NCI-H2171 (cell line): ENCODE results near the gene CUL3.
"Not testable (repeated sequence)": the region's sequence is repeated elsewhere in the genome, so short reads cannot be mapped to it uniquely, and the experiment has no call there.

Experiments
- DNase-seq: peaks from one replicate; lab custom pipeline; 2025; lab: John Stamatoyannopoulos, UW

Gene CUL3

DNA sequence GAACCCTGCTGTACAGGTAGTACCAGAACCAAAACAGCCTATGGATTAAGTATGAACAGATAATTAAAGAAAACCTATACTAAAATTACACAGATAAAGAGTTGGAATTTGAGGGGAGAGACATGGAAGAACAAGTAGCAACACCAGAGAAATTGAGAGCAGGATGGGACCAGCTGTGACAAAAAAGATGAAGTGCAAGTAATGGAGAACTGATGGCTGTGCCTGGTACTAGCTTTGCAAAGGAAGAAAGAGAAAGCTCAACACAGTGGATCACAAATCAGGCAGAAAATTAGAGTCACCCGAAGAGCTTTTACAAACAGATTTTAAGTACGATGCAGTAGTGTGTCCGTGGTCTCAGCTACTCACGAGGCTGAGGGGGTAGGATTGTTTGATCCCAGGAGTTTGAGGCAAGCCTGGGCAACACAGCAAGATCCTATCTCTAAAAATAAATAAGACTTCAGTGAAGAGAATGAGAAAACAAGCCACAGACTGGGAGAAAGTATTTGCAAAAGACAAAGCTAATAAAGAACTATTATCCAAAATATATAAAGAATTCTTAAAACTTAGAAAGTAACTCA lies 46.5 kb downstream of the CUL3 start:
- no peak for DNase-seq

DNA sequence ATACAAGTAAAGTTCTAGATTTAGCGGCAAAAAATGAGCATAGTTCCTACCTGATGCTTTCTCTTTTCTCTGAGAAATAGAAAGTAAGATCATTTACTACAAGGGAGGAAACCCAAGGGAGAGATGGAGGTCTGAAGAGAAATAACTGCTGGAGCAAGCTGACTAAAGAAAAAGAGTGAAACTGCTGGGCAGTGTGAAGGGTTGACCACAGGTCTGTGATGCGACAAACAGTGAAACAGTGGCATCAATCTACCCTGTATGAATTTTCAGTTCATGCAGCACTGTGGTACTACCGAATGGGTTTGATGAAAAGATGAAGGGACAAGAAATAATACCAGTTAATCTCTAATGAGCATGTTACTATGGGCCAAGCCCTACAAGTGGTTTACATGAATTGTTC lies 52.2 kb downstream of the CUL3 start:
- no peak for DNase-seq

DNA sequence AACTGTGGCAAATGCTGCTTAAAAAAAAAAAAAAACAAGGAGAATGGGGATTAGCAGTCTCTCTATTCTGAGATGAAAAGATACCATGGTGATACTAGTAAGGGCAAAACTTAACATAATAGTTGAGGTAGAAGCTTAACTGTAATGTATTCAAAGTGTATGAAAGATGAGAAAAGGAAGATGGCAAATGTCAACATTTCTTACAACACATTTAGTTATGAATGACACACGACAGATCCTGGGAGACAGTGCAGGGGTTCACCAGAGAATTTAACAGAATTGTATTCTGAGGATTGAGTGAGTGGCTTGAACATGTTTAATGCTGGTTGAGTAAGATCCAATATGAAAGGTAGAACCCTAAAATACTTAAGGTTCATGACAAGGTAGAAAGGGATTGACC lies 52.7 kb downstream of the CUL3 start:
- no peak for DNase-seq

- no peak for DNase-seq
Observed at GRCh38 chr2:224528171-224528570, 57.0 kb downstream of the CUL3 start.

DNA sequence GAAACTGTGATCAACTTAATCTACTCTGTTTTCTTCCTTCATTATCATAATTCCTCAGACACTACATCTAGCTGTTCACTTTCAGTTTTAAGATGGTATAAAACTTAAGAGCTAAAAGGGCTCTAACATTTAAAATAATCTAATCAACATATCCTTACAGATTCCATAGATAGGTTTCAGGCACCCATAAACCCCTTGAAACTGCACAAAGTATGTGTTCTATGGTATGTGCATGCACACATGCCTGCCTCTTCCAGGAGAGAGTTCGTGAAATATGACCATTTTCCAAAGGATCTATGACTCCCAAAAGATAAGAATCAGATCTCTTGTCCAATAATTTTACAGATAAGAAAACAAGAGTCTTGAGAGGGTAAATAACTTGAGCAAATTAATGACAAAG lies 59.4 kb downstream of the CUL3 start:
- no peak for DNase-seq

GRCh38 chr2:224524657-224525056 lies 60.5 kb downstream of the CUL3 start:
- DNase-seq = no peak

DNA sequence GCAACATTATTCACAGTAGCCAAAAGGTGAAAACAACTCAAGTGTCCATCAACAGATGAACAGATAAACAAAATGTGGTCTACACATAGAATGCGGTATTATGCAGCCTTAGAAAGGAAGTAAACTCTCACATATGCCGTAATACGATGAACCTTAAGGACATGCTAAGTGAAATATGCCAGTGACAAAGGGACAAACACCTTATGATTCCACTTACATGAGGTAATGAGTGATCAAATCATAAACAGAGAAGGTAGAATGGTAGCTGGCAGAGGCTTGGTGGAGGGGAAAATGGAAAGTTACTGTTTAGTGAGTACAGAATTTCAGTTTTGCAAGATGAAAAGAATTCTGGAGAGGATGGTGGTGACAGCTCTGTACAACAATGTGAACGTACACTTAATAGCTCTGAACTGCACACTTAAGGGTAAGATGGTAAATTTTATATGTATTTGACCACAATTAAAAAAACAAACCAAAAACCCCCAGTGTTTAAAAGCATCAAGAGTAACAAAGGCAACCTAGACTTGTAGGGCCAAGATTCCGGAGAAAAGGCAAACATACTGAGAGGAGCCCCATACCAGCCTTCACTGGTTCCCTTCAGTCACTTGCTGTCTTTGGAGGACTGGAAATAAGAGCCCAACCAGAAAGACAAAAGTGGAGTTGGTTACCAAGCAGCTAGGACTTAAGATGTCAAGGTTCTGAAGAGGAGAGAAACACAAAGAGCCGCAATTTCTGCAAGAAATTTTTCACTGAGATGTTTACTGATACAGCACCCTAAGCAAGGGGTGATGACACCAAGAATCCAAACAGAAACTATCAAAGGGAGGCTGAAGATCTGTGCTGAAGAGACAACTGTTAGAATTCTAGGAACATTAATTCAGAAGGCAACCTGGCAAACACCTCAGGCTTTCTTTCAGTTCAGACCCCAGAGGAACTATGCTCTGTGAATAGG lies 61.3 kb downstream of the CUL3 start:
- no peak for DNase-seq

GRCh38 chr2:224522483-224522882 lies 62.7 kb downstream of the CUL3 start:
- not testable (repeated sequence) for DNase-seq

DNA sequence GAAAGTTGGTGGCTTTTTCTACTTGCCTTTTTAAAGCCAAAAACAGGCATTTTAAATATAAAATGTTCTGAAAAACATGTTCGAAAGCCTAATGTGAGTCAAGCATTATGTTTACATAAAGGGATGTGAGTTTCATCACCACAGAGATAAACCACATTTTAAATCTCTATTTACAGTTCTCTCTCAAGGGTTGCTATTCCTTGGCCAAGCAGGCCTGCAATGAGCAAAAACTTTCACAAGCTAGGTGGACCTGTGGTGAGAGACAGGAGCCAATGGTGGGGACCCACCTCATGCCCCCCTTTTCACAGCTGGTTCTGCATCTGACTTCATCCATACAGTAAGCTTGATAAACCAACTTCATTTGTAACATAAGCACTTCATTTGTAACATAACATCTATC lies 65.1 kb downstream of the CUL3 start:
- no peak for DNase-seq

GRCh38 chr2:224518806-224519580 lies 66.2 kb downstream of the CUL3 start:
- no peak for DNase-seq

DNA sequence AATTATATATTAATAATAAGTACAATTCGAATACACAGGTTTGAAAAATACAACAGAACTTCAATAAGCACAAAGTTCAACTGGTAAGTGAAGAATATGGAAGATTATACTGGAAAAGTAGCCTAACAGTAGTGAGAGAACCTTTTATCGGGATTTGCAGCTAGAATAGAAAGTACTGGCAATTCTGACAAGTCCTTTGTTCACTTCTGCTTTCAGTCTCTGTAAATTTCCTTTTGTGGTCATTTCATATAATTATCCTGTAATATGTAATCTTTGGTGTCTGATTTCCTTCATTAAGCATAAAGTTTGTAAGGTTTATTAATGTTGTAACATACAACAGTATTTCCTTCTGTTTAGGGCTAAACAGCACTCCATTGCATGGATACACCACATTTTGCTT lies 67.2 kb downstream of the CUL3 start:
- no peak for DNase-seq

DNA sequence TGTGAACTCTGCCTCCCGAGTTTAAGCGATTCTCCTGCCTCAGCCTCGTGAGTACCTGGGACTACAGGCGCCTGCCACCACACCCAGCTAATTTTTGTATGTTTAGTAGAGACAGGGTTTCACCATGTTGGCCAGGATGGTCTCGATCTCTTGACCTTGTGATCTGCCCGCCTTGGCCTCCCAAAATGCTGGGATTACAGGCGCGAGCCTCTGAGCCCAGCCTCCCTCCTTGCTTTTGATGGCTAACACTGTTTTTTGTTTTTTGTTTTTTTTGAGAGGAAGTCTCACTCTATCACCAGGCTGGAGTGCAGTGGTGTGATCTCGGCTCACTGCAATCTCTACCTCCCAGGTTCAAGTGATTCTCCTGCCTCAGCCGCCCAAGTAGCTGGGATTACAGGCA lies 68.8 kb downstream of the CUL3 start:
- not testable (repeated sequence) for DNase-seq

DNA sequence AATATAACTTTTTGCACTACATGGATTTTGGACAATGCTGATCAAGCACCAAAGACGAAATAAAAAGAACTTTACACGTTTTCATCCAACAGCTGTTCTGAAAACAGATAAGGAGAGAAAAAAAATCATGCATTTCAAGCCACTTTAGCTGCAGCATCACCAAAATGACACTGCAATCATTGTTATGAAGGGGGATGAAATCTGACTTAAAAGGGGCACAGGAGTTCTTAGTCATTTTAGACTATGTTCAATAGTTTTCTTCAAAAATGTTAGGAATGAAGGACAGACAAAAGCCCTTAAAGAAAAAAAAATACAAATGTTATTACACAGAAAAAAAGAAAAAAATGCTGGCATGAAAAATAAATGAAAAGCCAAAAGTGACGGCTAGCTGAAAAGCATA lies 71.2 kb downstream of the CUL3 start:
- DNase-seq = no peak

- DNase-seq = no peak
Observed at GRCh38 chr2:224507789-224508188, 77.4 kb downstream of the CUL3 start.

GRCh38 chr2:224506494-224506893 lies 78.7 kb downstream of the CUL3 start:
- DNase-seq = no peak

- no peak for DNase-seq
Observed at GRCh38 chr2:224498991-224499390, 86.2 kb downstream of the CUL3 start.

GRCh38 chr2:224492531-224492930 lies 92.6 kb downstream of the CUL3 start:
- DNase-seq = no peak

DNA sequence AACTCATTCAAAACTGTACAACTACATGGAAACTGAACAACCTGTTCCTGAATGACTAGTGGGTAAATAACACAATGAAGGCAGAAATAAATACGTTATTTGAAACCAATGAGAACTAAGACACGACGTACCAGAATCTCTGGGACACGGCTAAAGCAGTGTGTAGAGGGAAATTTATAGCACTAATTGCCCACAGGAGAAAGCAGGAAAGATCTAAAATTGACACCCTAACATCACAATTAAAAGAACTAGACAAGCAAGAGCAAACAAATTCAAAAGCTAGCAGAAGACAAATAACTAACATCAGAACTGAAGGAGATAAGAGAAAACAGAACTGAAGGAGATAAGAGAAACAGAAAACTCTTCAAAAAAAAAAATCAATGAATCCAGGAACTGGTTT lies 97.2 kb downstream of the CUL3 start:
- DNase-seq = not testable (repeated sequence)

DNA sequence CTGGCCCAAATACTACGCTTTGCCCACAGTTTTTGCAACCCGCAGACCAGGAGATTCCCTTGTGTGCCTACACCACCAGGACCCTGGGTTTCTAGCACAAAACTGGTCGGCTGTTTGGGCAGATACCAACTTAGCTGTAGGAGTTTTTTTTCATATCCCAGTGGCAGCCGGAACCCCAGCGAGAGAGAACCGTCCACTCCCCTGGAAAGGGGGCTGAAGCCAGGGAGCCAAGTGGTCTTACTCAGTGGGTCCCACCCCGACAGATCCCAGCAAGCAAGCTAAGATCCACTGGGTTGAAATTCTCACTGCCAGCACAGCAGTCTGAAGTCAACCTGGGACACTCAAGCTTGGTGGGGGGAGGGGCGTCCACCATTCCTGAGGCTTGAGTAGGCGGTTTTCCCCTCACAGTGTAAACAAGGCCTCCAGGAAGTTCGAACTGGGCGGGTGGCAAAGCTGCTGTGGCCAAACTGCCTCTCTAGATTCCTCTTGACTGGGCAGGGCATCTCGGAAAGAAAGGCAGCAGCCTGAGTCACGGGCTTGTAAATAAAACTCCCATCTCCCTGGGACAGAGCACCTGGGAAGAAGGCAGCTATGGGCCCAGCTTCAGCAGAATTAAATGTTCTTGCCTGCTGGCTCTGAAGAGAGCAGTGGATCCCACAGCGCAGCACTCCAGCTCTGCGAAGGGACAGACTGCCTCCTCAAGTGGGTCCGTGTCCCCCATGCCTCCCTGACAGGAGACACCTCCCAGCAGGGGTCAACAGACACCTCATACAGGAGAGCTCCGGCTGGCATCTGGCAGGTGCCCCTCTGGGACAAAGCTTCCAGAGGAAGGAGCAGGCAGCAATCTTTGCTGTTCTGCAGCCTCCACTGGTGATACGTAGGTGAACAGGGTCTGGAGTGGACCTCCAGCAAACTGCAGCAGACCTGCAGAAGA lies 99.8 kb downstream of the CUL3 start:
- DNase-seq = not testable (repeated sequence)

DNA sequence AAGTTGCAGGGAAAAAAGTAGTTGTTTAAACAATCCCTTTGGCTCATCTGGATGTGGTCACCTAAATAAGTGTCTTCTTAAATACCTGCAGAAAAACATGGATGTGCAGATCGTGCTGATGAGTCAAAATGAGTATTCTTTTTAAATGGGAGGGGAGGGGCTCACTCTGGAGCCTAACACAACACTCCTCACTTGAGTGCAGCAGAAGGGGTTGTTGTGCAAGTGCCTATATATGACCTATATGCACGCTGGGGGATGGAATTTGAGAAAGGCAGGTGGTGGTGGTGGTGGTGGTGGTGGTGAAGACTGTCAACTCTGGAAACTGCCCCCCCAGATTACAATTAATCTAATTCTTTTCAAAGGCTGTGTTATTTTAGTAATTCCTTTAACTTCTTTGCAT lies 105.3 kb downstream of the CUL3 start:
- DNase-seq = no peak

DNA sequence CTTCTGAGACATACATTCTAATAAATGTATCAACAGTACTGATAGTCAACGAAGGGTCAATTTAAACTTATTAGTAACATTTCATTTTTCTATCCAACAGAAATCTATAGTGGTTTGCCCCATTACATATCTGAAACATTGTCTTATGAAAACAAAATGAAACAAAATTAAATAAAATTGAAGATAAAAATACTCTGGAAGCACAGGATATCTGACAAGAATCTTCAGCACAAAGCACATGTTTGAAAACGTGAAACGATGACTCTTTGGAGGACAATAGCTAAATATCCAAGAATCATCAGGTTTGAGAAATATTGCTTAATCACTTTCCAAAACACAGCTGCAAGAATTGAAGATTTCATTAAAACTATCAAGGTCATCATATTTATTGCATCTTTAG lies 112.3 kb downstream of the CUL3 start:
- DNase-seq = no peak

DNA sequence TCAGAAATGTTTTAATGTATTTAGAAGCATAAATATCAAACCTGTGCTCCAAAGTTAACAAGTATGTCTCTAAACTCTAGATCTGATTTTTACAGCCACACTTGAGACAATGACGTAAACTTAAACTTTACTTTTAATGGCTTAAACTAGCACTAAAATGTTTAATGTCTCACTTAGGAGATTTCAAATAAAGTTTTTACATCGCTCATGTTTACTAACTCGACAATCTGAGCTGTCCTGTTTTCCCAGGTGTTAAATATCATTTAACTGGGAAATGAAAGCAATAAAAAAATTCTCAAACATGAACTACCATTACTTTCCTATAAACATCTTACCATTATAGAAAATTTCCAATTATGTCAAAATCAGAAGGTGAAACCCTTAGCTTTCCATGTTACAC lies 113.0 kb downstream of the CUL3 start:
- no peak for DNase-seq
